Kasumi-1 (cell line): ENCODE measurements around the gene TRIM49.
"Not testable (repeated sequence)": the region's sequence is repeated elsewhere in the genome, so short reads cannot be mapped to it uniquely, and the experiment has no call there.

ENCODE experiments used
- DNase-seq, 2 experiments: peaks; one replicate each; lab custom pipeline; 2025; lab: John Stamatoyannopoulos, UW

TRIM49 gene, protein sequence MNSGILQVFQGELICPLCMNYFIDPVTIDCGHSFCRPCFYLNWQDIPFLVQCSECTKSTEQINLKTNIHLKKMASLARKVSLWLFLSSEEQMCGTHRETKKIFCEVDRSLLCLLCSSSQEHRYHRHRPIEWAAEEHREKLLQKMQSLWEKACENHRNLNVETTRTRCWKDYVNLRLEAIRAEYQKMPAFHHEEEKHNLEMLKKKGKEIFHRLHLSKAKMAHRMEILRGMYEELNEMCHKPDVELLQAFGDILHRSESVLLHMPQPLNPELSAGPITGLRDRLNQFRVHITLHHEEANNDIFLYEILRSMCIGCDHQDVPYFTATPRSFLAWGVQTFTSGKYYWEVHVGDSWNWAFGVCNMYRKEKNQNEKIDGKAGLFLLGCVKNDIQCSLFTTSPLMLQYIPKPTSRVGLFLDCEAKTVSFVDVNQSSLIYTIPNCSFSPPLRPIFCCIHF

GRCh38 chr11:89808475-89808874, at the start of gene TRIM49:
Gene TRIM49 (minus strand): TSS chr11:89808575. CDS start chr11:89804469, 4,106 bp downstream.
- not testable (repeated sequence) for DNase-seq

- not testable (repeated sequence) for DNase-seq
Measured at GRCh38 chr11:89826694-89827093, 18.3 kb upstream of the TRIM49 start.

GRCh38 chr11:89820008-89820407, 11.6 kb upstream of the TRIM49 start:
- DNase-seq: not testable (repeated sequence)

- DNase-seq: not testable (repeated sequence)
Measured at GRCh38 chr11:89813535-89813934, 5.2 kb upstream of the TRIM49 start.

DNA sequence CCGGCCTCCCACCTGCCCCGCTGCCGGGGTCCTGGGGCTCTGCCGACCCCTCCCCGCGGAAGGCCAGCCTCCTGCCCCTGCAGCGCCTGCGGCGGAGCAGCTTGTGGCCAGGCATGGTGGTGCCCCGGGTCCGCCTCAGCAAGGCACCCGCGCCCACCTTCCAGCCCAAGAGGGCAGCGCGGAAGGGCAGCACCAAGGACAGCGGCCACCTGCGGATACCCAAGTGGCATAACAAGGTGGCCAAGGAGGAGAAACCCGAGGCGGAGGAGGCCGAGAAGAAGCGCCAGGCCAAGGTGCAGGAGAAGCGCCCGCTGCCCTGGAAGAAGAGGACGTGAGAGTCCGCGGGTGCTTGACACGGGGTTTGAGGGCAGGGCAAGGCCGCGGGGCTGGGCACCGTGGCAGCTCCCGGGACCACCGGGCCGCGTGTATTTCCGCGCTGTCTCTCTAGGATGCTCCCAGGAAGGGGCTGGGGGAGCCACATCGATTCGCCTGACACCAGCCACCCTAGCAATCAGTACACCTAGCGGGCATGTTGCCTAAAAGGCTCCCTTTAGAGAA, 20.8 kb downstream of the TRIM49 start:
- DNase-seq: not testable (repeated sequence)

DNA sequence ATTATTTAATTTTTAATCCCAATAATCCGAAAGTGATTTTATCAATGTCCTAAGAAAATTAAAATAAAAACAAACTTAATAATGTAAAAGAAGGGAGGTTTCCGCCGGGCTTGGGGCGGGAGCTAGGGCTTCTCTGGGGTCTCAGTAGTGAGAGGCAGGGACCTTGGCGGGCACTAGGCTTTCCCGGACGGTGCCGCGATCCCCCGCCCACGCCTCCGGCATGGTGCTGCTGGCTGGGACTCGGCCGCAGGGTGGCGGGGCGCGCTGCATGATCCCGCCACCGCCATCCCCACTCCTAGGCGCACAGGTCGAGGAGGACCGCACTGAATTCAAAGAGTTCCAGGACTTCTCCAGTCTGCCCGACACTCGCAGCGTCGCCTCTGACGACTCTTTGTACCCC, 22.6 kb downstream of the TRIM49 start:
- DNase-seq: not testable (repeated sequence)

GRCh38 chr11:89750822-89751221, 57.6 kb downstream of the TRIM49 start:
- not testable (repeated sequence) for DNase-seq
